ENCODE results near the gene SALL3.

Gene SALL3

DNA sequence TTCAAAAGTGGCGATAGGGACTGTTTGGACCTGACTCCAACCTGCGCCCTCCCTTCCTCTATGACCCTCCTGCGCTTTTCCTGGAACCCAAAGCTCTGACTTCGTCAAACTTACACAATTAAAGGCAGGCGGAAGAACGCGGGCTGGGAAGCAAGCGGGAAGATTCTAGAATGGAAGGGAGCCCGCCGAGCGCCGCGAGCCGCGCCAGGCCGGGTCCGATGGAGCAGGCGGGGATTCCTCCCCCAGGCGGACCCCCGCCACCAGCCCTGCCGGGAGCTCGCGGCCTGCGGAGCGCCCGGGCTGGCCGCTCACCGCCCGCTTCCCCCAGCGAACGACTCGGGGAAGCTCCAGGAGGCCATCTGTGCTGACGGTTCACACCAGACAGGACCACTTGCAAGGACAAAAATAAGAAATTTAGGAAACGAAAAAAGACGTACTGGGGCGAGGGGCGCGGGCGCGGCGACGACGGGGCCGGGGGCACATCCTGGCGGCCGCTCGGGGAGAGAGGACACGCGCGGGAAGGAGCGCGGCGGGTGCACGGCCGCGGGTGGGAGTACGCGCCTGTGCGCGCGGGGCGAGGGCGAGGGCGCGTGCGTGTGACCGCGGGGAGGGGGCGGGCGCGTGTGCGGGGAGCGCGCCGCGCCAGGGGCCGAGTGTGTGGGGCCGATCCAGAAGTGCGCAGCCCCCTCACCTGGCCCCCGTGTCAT is 1.1 kb upstream of the SALL3 start:
- Histone ChIP-seq H3K4me1 (ENCODE audit: control insufficient read depth, insufficient read depth, low read length) (peaks cover 5% of the 10 kb centered on the region; the same call in 1 of the 2 replicates), H3K36me3 (ENCODE audit: control insufficient read depth in 2 of 2, insufficient read depth in 1 of 2, low read length in 2 of 2) (no peaks in the 10 kb centered on the region), H3K4me3 (ENCODE audit: low read depth, low read length) (peak overlapping the region; percentile 39), H3K9me3 (ENCODE audit: control insufficient read depth, insufficient read depth, low read depth, low read length) (no peaks in the 10 kb centered on the region), H3K27ac (ENCODE audit: extremely low read depth, low read depth, low read length) (peak overlapping the region; percentile 46; the same call in 1 of the 2 replicates)
- no peak for TF ChIP-seq ZNF157 (tag by site-specific recombination; IDR thresholded peaks at IDR 0.05)
- TF ChIP-seq, protein P1, sequence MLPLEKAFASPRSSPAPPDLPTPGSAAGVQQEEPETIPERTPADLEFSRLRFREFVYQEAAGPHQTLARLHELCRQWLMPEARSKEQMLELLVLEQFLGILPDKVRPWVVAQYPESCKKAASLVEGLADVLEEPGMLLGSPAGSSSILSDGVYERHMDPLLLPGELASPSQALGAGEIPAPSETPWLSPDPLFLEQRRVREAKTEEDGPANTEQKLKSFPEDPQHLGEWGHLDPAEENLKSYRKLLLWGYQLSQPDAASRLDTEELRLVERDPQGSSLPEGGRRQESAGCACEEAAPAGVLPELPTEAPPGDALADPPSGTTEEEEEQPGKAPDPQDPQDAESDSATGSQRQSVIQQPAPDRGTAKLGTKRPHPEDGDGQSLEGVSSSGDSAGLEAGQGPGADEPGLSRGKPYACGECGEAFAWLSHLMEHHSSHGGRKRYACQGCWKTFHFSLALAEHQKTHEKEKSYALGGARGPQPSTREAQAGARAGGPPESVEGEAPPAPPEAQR (tag by site-specific recombination; IDR thresholded peaks at IDR 0.05): no peak
- no peak for TF ChIP-seq ZNF677 (tag by site-specific recombination; IDR thresholded peaks at IDR 0.05)
- TF ChIP-seq, protein P2, sequence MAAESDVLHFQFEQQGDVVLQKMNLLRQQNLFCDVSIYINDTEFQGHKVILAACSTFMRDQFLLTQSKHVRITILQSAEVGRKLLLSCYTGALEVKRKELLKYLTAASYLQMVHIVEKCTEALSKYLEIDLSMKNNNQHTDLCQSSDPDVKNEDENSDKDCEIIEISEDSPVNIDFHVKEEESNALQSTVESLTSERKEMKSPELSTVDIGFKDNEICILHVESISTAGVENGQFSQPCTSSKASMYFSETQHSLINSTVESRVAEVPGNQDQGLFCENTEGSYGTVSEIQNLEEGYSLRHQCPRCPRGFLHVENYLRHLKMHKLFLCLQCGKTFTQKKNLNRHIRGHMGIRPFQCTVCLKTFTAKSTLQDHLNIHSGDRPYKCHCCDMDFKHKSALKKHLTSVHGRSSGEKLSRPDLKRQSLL (tag by site-specific recombination; IDR thresholded peaks at IDR 0.05): no peak
- no peak for TF ChIP-seq ZNF175 (tag by site-specific recombination; IDR thresholded peaks at IDR 0.05)
- TF ChIP-seq, protein P3, sequence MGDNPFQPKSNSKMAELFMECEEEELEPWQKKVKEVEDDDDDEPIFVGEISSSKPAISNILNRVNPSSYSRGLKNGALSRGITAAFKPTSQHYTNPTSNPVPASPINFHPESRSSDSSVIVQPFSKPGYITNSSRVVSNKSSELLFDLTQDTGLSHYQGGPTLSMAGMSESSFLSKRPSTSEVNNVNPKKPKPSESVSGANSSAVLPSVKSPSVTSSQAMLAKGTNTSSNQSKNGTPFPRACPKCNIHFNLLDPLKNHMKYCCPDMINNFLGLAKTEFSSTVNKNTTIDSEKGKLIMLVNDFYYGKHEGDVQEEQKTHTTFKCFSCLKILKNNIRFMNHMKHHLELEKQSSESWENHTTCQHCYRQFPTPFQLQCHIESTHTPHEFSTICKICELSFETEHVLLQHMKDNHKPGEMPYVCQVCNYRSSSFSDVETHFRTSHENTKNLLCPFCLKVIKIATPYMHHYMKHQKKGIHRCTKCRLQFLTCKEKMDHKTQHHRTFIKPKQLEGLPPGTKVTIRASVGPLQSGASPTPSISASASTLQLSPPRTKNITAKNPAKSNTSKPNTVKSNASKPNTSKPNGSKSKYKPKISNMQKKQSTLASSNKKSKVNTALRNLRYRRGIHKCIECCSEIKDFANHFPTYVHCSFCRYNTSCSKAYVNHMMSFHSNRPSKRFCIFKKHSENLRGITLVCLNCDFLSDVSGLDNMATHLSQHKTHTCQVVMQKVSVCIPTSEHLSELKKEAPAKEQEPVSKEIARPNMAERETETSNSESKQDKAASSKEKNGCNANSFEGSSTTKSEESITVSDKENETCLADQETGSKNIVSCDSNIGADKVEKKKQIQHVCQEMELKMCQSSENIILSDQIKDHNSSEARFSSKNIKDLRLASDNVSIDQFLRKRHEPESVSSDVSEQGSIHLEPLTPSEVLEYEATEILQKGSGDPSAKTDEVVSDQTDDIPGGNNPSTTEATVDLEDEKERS (tag by site-specific recombination; IDR thresholded peaks at IDR 0.05): no peak
- TF ChIP-seq, protein P4, sequence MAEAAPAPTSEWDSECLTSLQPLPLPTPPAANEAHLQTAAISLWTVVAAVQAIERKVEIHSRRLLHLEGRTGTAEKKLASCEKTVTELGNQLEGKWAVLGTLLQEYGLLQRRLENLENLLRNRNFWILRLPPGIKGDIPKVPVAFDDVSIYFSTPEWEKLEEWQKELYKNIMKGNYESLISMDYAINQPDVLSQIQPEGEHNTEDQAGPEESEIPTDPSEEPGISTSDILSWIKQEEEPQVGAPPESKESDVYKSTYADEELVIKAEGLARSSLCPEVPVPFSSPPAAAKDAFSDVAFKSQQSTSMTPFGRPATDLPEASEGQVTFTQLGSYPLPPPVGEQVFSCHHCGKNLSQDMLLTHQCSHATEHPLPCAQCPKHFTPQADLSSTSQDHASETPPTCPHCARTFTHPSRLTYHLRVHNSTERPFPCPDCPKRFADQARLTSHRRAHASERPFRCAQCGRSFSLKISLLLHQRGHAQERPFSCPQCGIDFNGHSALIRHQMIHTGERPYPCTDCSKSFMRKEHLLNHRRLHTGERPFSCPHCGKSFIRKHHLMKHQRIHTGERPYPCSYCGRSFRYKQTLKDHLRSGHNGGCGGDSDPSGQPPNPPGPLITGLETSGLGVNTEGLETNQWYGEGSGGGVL (tag by site-specific recombination; IDR thresholded peaks at IDR 0.05): no peak
- TF ChIP-seq, protein P5, sequence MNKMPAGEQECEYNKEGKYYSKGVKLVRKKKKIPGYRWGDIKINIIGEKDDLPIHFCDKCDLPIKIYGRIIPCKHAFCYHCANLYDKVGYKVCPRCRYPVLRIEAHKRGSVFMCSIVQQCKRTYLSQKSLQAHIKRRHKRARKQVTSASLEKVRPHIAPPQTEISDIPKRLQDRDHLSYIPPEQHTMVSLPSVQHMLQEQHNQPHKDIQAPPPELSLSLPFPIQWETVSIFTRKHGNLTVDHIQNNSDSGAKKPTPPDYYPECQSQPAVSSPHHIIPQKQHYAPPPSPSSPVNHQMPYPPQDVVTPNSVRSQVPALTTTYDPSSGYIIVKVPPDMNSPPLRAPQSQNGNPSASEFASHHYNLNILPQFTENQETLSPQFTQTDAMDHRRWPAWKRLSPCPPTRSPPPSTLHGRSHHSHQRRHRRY (tag by site-specific recombination; IDR thresholded peaks at IDR 0.05): no peak
- no peak for TF ChIP-seq ZNF549 (tag by site-specific recombination; IDR thresholded peaks at IDR 0.05)
- no peak for TF ChIP-seq ZBTB1 (tag by site-specific recombination; IDR thresholded peaks at IDR 0.05)
- TF ChIP-seq, protein P6, sequence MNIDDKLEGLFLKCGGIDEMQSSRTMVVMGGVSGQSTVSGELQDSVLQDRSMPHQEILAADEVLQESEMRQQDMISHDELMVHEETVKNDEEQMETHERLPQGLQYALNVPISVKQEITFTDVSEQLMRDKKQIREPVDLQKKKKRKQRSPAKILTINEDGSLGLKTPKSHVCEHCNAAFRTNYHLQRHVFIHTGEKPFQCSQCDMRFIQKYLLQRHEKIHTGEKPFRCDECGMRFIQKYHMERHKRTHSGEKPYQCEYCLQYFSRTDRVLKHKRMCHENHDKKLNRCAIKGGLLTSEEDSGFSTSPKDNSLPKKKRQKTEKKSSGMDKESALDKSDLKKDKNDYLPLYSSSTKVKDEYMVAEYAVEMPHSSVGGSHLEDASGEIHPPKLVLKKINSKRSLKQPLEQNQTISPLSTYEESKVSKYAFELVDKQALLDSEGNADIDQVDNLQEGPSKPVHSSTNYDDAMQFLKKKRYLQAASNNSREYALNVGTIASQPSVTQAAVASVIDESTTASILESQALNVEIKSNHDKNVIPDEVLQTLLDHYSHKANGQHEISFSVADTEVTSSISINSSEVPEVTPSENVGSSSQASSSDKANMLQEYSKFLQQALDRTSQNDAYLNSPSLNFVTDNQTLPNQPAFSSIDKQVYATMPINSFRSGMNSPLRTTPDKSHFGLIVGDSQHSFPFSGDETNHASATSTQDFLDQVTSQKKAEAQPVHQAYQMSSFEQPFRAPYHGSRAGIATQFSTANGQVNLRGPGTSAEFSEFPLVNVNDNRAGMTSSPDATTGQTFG (tag by site-specific recombination; IDR thresholded peaks at IDR 0.05; ENCODE audit: borderline replicate concordance): no peak
- no peak for TF ChIP-seq TCF7L2 (IDR thresholded peaks at IDR 0.05; ENCODE audit: borderline replicate concordance, low read depth, low read length)
- no peak for TF ChIP-seq ZBTB17 (tag by site-specific recombination; IDR thresholded peaks at IDR 0.05)
- TF ChIP-seq, protein P7, sequence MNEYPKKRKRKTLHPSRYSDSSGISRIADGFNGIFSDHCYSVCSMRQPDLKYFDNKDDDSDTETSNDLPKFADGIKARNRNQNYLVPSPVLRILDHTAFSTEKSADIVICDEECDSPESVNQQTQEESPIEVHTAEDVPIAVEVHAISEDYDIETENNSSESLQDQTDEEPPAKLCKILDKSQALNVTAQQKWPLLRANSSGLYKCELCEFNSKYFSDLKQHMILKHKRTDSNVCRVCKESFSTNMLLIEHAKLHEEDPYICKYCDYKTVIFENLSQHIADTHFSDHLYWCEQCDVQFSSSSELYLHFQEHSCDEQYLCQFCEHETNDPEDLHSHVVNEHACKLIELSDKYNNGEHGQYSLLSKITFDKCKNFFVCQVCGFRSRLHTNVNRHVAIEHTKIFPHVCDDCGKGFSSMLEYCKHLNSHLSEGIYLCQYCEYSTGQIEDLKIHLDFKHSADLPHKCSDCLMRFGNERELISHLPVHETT (tag by site-specific recombination; IDR thresholded peaks at IDR 0.05): no peak
- TF ChIP-seq, protein P8, sequence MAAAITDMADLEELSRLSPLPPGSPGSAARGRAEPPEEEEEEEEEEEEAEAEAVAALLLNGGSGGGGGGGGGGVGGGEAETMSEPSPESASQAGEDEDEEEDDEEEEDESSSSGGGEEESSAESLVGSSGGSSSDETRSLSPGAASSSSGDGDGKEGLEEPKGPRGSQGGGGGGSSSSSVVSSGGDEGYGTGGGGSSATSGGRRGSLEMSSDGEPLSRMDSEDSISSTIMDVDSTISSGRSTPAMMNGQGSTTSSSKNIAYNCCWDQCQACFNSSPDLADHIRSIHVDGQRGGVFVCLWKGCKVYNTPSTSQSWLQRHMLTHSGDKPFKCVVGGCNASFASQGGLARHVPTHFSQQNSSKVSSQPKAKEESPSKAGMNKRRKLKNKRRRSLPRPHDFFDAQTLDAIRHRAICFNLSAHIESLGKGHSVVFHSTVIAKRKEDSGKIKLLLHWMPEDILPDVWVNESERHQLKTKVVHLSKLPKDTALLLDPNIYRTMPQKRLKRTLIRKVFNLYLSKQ (tag by site-specific recombination; IDR thresholded peaks at IDR 0.05; ENCODE audit: borderline replicate concordance): no peak
- no peak for TF ChIP-seq HOXA7 (CRISPR knock-in tag; IDR thresholded peaks at IDR 0.05; ENCODE audit: borderline replicate concordance)
- no peak for TF ChIP-seq ZNF248 (tag by site-specific recombination; IDR thresholded peaks at IDR 0.05)
- no peak for TF ChIP-seq BCL11B (tag by site-specific recombination; IDR thresholded peaks at IDR 0.05; ENCODE audit: low read depth)
- no peak for TF ChIP-seq ZNF623 (tag by site-specific recombination; IDR thresholded peaks at IDR 0.05)
- no peak for TF ChIP-seq ZSCAN30 (tag by site-specific recombination; IDR thresholded peaks at IDR 0.05)
- CTCF ChIA-PET: interaction anchor here (1.1 kb wide), 1 partner anchor 103 kb away, joined by 3 read pairs; no protein-coding TSS in a partner anchor
- POLR2A ChIA-PET: no interaction called here
